ENCODE data around the gene RSPO3. TPM values are rescaled to one million over a fixed set of nuclear protein-coding genes. Genes with fewer than 3 reads are reported as not detected.
"Not testable (repeated sequence)": the region's sequence is repeated elsewhere in the genome, so short reads cannot be mapped to it uniquely, and the experiment has no call there.

The RSPO3 gene
- total and polyA plus RNA-seq, 2 of the 13 experiments (the other 11 are each of a cell fraction or from before 2014, with no cell fraction given): not detected

GRCh38 chr6:127214032-127214431, 95.6 kb downstream of the RSPO3 start:
- not testable (repeated sequence) for ATAC-seq; H3K9me3 ChIP-seq (ENCODE audit: low read length)
- 82% methylated on average over 13 of the region's 13 CpGs for WGBS (ENCODE audit: low lambda C conversion rate)

DNA sequence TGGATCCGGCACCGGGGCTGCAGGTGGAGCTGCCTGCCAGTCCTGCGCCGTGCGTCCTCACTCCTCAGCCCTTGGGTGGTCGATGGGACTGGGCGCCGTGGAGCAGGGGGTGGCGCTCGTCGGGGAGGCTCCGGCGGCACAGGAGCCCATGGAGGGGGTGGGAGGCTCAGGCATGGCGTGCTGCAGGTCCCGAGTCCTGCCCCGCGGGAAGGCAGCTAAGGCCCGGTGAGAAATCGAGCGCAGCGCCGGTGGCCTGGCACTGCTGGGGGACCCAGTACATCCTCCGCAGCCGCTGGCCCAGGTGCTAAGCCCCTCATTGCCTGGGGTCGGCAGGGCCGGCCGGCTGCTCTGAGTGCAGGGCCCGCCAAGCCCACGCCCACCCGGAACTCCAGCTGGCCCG, 96.1 kb downstream of the RSPO3 start:
- H3K79me2 ChIP-seq (ENCODE audit: insufficient read depth, low read length); H4K20me1 ChIP-seq (ENCODE audit: insufficient read depth, low read length); H3K27me3 ChIP-seq (ENCODE audit: control insufficient read depth in 1 of 2, insufficient read depth in 2 of 2, low read length in 2 of 2); H3K36me3 ChIP-seq (replicated peaks in 1 of 2; ENCODE audit: control insufficient read depth in 1 of 2, insufficient read depth in 2 of 2, low read length in 2 of 2); H3K4me3 ChIP-seq (replicated peaks in 1 of 3; ENCODE audit: insufficient read depth in 1 of 3, low read depth in 2 of 3, low read length in 3 of 3); H3K9me3 ChIP-seq (ENCODE audit: low read length); DNase-seq (ENCODE audit: low spot score); FAIRE-seq; ATAC-seq; H3K27ac ChIP-seq (ENCODE audit: extremely low read length, insufficient read depth, low read length); POLR2A ChIA-PET; H3K9ac ChIP-seq (ENCODE audit: insufficient read depth, low read depth, low read length); in situ Hi-C loops (cut with HindIII; ENCODE audit: extremely low pct_ligation_motif_present, low pct_unique_long_range_greater_than_20kb); CTCF ChIA-PET (ENCODE audit: low intra/inter-chr PET ratio, low total read pairs); H2AFZ ChIP-seq (ENCODE audit: low read length); H3K4me2 ChIP-seq (ENCODE audit: low read depth, low read length); BruUV-seq (replicated peaks); intact Hi-C loops (cut with micrococcal nuclease; ENCODE audit: unreplicated experiment): not testable (repeated sequence)
- 97% methylated on average over 16 of the region's 31 CpGs for WGBS (ENCODE audit: low lambda C conversion rate)
- H3K4me1 ChIP-seq (ENCODE audit: insufficient read depth, low read length): peaks cover 24% of the 10 kb centered on the region

More at GRCh38 chr6:127214032-127214431, 95.6 kb downstream of the RSPO3 start:
- H2AFZ ChIP-seq (ENCODE audit: low read length); H3K36me3 ChIP-seq (replicated peaks in 1 of 2; ENCODE audit: control insufficient read depth in 1 of 2, insufficient read depth in 2 of 2, low read length in 2 of 2); BruUV-seq (replicated peaks); FAIRE-seq; H3K27me3 ChIP-seq (ENCODE audit: control insufficient read depth in 1 of 2, insufficient read depth in 2 of 2, low read length in 2 of 2); POLR2A ChIA-PET; CTCF ChIA-PET (ENCODE audit: low intra/inter-chr PET ratio, low total read pairs); H3K4me3 ChIP-seq (replicated peaks in 1 of 3; ENCODE audit: insufficient read depth in 1 of 3, low read depth in 2 of 3, low read length in 3 of 3); in situ Hi-C loops (cut with HindIII; ENCODE audit: extremely low pct_ligation_motif_present, low pct_unique_long_range_greater_than_20kb); H3K9ac ChIP-seq (ENCODE audit: insufficient read depth, low read depth, low read length); intact Hi-C loops (cut with micrococcal nuclease; ENCODE audit: unreplicated experiment); H4K20me1 ChIP-seq (ENCODE audit: insufficient read depth, low read length); H3K4me2 ChIP-seq (ENCODE audit: low read depth, low read length); DNase-seq (ENCODE audit: low spot score); H3K27ac ChIP-seq (ENCODE audit: extremely low read length, insufficient read depth, low read length); H3K79me2 ChIP-seq (ENCODE audit: insufficient read depth, low read length): not testable (repeated sequence)
- H3K4me1 ChIP-seq (ENCODE audit: insufficient read depth, low read length): peaks cover 24% of the 10 kb centered on the region

DNA sequence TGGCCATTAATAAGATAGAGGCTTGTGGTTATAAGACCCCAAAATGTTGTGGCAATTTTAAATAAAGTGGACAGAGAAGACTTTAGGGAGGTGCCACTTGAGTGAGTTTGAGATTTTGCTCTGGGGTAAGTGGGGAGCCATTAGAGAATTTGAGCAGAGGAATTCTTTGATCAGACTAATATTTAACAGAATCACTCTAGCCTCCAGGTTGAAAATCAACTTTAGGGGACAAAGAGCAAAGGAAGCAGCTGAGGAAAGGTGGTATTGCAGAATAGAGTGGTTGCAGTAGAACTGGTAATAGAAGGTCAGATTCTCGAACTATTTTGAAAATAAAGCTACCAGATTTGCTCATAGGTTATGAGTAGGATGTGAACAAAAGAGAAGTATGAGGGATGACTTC, 97.5 kb downstream of the RSPO3 start:
- H4K20me1 ChIP-seq (ENCODE audit: insufficient read depth, low read length): no peaks in the 10 kb centered on the region
- peak; percentile 96 for ATAC-seq
- H3K4me2 ChIP-seq (ENCODE audit: low read depth, low read length): peak overlapping the region; percentile 61
- no TSS peak for BruUV-seq (replicated peaks)
- no peaks in the 10 kb centered on the region for H3K27me3 ChIP-seq (ENCODE audit: control insufficient read depth in 1 of 2, insufficient read depth in 2 of 2, low read length in 2 of 2)
- H3K4me3 ChIP-seq (replicated peaks in 1 of 3; ENCODE audit: insufficient read depth in 1 of 3, low read depth in 2 of 3, low read length in 3 of 3): peak overlapping the region in 1 of 3 experiments; percentile 19; a peak in 1 of 6 replicates
- no peaks in the 10 kb centered on the region for H3K79me2 ChIP-seq (ENCODE audit: insufficient read depth, low read length)
- no peaks in the 10 kb centered on the region for H3K9me3 ChIP-seq (ENCODE audit: low read length)
- intact Hi-C loops (cut with micrococcal nuclease; ENCODE audit: unreplicated experiment): no loop called here
- WGBS (ENCODE audit: low lambda C conversion rate): 3% methylated on average over 1 of the region's 1 CpG
- peak; percentile 28 for DNase-seq (ENCODE audit: low spot score)
- H3K27ac ChIP-seq (ENCODE audit: extremely low read length, insufficient read depth, low read length): no peak overlapping the region
- H3K9ac ChIP-seq (ENCODE audit: insufficient read depth, low read depth, low read length): no peak overlapping the region
- H2AFZ ChIP-seq (ENCODE audit: low read length): peak overlapping the region; percentile 28
- POLR2A ChIA-PET: no interaction called here
- in situ Hi-C loops (cut with HindIII; ENCODE audit: extremely low pct_ligation_motif_present, low pct_unique_long_range_greater_than_20kb): no loop called here
- H3K36me3 ChIP-seq (replicated peaks in 1 of 2; ENCODE audit: control insufficient read depth in 1 of 2, insufficient read depth in 2 of 2, low read length in 2 of 2): no peaks in the 10 kb centered on the region
- FAIRE-seq: peak; percentile 58
- peaks cover 24% of the 10 kb centered on the region for H3K4me1 ChIP-seq (ENCODE audit: insufficient read depth, low read length)
- CTCF ChIA-PET (ENCODE audit: low intra/inter-chr PET ratio, low total read pairs): no interaction called here
- TF ChIP-seq SMARCE1 (IDR thresholded peaks at IDR 0.05; ENCODE audit: borderline replicate concordance): no peak
- no peak for TF ChIP-seq ZNF597 (CRISPR knock-in tag; IDR thresholded peaks at IDR 0.05)
- TF ChIP-seq, protein P1, sequence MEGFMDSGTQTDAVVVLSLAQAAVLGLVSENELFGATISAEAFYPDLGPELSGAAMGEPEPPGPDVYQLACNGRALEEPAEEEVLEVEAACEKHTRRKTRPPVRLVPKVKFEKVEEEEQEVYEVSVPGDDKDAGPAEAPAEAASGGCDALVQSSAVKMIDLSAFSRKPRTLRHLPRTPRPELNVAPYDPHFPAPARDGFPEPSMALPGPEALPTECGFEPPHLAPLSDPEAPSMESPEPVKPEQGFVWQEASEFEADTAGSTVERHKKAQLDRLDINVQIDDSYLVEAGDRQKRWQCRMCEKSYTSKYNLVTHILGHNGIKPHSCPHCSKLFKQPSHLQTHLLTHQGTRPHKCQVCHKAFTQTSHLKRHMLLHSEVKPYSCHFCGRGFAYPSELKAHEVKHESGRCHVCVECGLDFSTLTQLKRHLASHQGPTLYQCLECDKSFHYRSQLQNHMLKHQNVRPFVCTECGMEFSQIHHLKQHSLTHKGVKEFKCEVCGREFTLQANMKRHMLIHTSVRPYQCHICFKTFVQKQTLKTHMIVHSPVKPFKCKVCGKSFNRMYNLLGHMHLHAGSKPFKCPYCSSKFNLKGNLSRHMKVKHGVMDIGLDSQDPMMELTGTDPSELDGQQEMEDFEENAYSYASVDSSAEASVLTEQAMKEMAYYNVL (CRISPR knock-in tag; IDR thresholded peaks at IDR 0.05; ENCODE audit: borderline replicate concordance): peak; percentile 46; the same call in 1 of the 2 replicates
- no peak for TF ChIP-seq ZSCAN9 (CRISPR knock-in tag; IDR thresholded peaks at IDR 0.05; ENCODE audit: borderline replicate concordance)
- no peak for TF ChIP-seq ZNF24 (IDR thresholded peaks at IDR 0.05)
- TF ChIP-seq ZNF414 (CRISPR knock-in tag; IDR thresholded peaks at IDR 0.05): no peak

All from HepG2 (cell line).